Neural progenitor cell (in vitro differentiated cells): ENCODE results near the gene SPOCK1.

ENCODE experiments used
- CTCF ChIP-seq: fragments of 200-600 bp; sonication (generic); IDR thresholded peaks from 2 replicates; pipeline ENCODE4 v1.5.1; 2017; ENCODE audit warnings: antibody characterized with exemption, mild to moderate bottlenecking
- EZH2 ChIP-seq: fragments of 200-600 bp; sonication (generic); IDR thresholded peaks from 2 replicates; pipeline ENCODE4 v1.6.1; 2017; ENCODE audit warnings: antibody characterized with exemption, mild to moderate bottlenecking, moderate library complexity

GRCh38 chr5:137393196-137393993 lies 105.7 kb downstream of the SPOCK1 start:
- TF ChIP-seq CTCF (no peak), EZH2 (no peak)
